Uterus (tissue), 2 donors: ENCODE measurements around the gene FHL3.

Source experiments
- CTCF ChIP-seq, 4 experiments: fragments of 200-600 bp in 2 of 4; fragments of 450-650 bp in 2 of 4; sonication (generic) in 2 of 4; IDR thresholded peaks; one replicate each; pipeline ENCODE4 v1.5.1; 2016 to 2019; ENCODE audit warnings: antibody characterized with exemption in 4 of 4, mild to moderate bottlenecking in 2 of 4, moderate library complexity in 1 of 4
- POLR2A ChIP-seq, 2 donors: fragments of 450-650 bp; IDR thresholded peaks; one replicate each; pipeline ENCODE4 v1.6.1; 2016; ENCODE audit warnings: antibody characterized with exemption in 2 of 2, mild to moderate bottlenecking in 1 of 2, moderate library complexity in 1 of 2

- no peak for TF ChIP-seq CTCF (IDR thresholded peaks at IDR 0.05)
- TF ChIP-seq POLR2A (IDR thresholded peaks at IDR 0.05) = no peak
These were observed 22.8 kb upstream of the FHL3 start for GRCh38 chr1:38028105-38028591.
